ENCODE measurements around the gene H3-3A.
"Not testable (repeated sequence)": the region's sequence is repeated elsewhere in the genome, so short reads cannot be mapped to it uniquely, and the experiment has no call there.

Gene H3-3A

DNA sequence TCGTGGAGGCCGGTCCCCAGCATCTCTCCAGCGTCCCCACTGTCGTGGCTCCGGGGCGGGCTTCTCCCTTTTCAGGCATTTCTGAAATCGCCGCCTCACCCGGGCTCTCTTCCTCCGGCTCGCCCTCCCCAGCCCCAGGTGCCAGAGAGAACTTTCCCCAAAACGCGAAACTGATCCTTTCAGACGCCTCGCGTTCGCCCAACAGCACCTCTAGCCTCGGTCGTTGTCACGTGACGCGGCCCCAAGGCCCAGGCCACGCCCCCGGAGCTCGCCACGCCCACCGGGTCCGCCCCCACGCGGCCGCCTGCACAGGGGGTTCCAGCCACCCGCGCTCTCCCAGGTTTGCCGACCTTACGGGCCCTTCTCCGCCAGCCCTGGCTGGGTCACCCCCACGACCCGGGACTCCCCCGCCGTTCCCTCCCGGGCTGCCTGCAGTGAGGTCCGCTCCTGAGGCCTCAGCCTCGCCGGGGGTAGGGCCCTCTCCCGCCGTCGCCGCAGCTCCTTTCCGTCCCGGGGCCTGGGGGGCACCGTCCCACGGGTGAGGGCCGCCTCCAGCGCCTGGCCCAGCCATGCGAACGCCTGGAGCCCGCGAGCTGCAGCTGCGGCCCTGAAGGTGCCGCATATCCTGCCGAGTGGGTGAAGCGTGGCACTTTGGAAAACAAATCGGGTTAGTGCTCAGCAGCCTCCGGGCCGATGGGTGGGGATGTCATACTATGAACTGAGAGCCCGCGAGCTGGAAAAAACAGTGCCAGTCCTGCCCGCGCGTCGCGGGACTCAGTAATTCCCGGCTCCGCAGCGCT, 21.0 kb downstream of the H3-3A start:
- Histone ChIP-seq H3K4me1 (ENCODE audit: control insufficient read depth, insufficient read depth, low read length) (peaks cover 15% of the 10 kb centered on the region), H3K9ac (ENCODE audit: low read length in 2 of 2) (peak overlapping the region; percentile 55 to 67), H3K9me3 (ENCODE audit: control insufficient read depth in 2 of 2, low read length in 2 of 2) (no peaks in the 10 kb centered on the region), H3K27ac (ENCODE audit: low read length) (peak overlapping the region; percentile 46), H3K27me3 (ENCODE audit: control insufficient read depth in 1 of 2, insufficient read depth in 2 of 2, low read length in 2 of 2) (no peaks in the 10 kb centered on the region), H3K36me3 (ENCODE audit: control insufficient read depth in 2 of 2, insufficient read depth in 2 of 2, low read length in 2 of 2) (no peaks in the 10 kb centered on the region), H3K4me3 (ENCODE audit: low read length in 2 of 2) (peak overlapping the region; percentile 75 to 81)

DNA sequence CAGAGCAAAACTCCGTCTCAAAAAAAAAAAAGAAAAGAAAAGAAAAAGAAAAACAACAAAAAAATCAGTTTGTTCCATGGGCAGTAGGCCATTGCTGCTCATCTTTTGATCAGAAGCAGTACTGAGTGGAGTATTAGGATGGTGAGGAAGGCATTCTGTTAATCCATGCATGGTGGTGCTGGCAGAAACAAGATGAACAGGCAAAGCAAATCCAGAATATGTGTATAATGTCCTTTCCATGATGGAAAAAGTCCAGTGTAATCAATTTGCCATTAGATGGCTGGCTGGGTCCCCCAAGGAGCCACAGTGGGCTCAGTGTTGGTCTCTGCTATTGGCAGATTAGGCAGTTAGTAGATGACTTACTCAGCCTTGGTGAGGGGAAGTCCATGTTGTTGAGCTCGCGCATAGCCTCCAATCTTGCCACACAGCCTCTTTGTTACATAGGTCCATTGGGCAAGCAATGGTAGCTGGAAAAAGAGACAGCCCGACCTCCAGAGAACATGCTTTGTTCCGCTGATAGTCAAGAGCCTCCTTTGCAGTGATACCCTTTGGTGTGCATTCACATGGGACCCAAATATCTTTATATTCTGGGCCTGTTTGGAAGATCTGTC, 23.3 kb downstream of the H3-3A start:
- Histone ChIP-seq H3K4me1 (ENCODE audit: control insufficient read depth, insufficient read depth, low read length) (peaks cover 15% of the 10 kb centered on the region), H3K9ac (ENCODE audit: low read length in 2 of 2) (no peak overlapping the region), H3K4me3 (ENCODE audit: low read length in 2 of 2) (no peak overlapping the region), H3K27ac (ENCODE audit: low read length) (no peak overlapping the region), H3K9me3 (ENCODE audit: control insufficient read depth in 2 of 2, low read length in 2 of 2) (no peaks in the 10 kb centered on the region), H3K27me3 (ENCODE audit: control insufficient read depth in 1 of 2, insufficient read depth in 2 of 2, low read length in 2 of 2) (no peaks in the 10 kb centered on the region), H3K36me3 (ENCODE audit: control insufficient read depth in 2 of 2, insufficient read depth in 2 of 2, low read length in 2 of 2) (no peaks in the 10 kb centered on the region)

DNA sequence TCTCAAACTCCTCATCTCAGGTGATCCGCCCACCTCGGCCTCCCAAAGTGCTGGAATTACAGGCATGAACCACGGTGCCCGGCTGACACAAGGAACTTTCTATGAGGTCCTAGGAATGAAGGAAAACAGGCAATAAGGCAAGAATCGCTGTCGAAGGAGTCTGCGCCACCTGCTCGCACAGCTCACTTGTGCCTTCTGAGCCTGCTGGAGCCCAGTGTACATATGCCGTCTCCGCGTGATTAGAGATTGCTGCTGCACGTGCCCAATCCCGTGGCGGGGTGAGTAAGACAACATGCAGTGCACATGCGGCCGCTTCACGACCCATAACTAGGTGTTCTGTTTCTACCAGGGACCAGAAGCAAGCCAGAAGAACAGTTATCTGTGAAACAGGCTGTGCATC, 24.3 kb downstream of the H3-3A start:
- H3K4me3 ChIP-seq (ENCODE audit: low read length in 2 of 2), result no peak overlapping the region
- H3K4me1 ChIP-seq (ENCODE audit: control insufficient read depth, insufficient read depth, low read length), result peaks cover 15% of the 10 kb centered on the region
- no peaks in the 10 kb centered on the region for H3K27me3 ChIP-seq (ENCODE audit: control insufficient read depth in 1 of 2, insufficient read depth in 2 of 2, low read length in 2 of 2)
- H3K36me3 ChIP-seq (ENCODE audit: control insufficient read depth in 2 of 2, insufficient read depth in 2 of 2, low read length in 2 of 2), result no peaks in the 10 kb centered on the region
- no peak overlapping the region for H3K27ac ChIP-seq (ENCODE audit: low read length)
- no peak overlapping the region for H3K9ac ChIP-seq (ENCODE audit: low read length in 2 of 2)
- no peaks in the 10 kb centered on the region for H3K9me3 ChIP-seq (ENCODE audit: control insufficient read depth in 2 of 2, low read length in 2 of 2)

DNA sequence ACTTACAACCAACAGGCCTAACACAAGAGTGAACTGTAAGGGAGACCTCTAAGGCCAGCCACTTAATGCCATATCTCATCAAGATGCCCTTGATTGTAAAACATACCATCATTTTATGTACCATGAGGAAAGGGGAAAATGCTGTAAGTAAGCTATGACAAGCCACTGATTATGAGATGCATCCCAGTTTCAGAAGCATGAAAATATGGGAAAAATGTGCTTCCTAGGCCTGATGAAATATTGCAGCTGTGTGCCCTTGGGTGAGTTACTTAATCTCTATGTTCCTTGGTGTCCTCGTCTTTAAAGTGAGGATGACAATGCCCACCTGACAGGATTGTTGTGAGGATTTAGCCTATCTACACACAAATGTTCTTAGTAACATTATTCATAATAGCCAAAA, 28.9 kb downstream of the H3-3A start:
- no peak overlapping the region for H3K4me3 ChIP-seq (ENCODE audit: low read length in 2 of 2)
- H3K4me1 ChIP-seq (ENCODE audit: control insufficient read depth, insufficient read depth, low read length), result no peaks in the 10 kb centered on the region
- H3K9me3 ChIP-seq (ENCODE audit: control insufficient read depth in 2 of 2, low read length in 2 of 2), result no peaks in the 10 kb centered on the region
- H3K36me3 ChIP-seq (ENCODE audit: control insufficient read depth in 2 of 2, insufficient read depth in 2 of 2, low read length in 2 of 2), result no peaks in the 10 kb centered on the region
- peaks cover 0 to 2% of the 10 kb centered on the region in 2 donors for H3K27me3 ChIP-seq (ENCODE audit: control insufficient read depth in 1 of 2, insufficient read depth in 2 of 2, low read length in 2 of 2)
- H3K9ac ChIP-seq (ENCODE audit: low read length in 2 of 2), result no peak overlapping the region
- H3K27ac ChIP-seq (ENCODE audit: low read length), result no peak overlapping the region

DNA sequence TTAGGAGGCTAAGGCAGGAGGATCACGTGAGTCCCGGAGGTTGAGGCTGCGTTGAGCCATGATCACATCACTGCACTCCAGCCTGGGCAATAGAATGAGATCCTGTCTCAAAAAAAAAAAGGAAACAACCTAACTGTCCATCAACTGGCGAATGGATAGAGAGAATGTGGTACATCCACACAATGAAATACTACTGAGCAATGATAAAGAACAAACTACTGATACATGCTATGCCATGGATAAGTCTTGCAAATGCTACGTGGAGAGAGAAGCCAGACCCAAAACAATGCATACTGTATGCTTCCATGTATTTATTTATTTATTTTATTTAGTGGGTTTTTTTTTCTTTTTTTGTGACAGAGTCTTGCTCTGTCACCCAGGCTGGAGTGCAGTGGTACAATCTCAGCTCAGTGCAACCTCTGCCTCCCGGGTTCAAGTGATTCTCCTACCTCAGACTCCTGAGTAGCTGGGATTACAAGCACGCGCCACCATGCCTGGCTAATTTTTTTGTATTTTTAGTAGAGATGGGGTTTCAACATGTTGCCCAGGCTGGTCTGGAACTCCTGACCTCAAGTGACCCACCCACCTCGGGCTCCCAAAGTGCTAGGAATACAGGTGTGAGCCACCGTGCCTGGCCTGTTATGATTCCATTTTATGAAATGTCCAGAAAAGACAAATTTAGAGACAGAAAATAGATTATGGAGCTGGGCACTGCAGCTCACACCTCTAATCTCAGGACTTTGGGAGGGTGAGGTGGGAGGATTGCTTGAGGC, 29.7 kb downstream of the H3-3A start:
- not testable (repeated sequence) for H3K4me3 ChIP-seq (ENCODE audit: low read length in 2 of 2); H3K9ac ChIP-seq (ENCODE audit: low read length in 2 of 2); H3K9me3 ChIP-seq (ENCODE audit: control insufficient read depth in 2 of 2, low read length in 2 of 2); H3K27ac ChIP-seq (ENCODE audit: low read length); H3K4me1 ChIP-seq (ENCODE audit: control insufficient read depth, insufficient read depth, low read length); H3K27me3 ChIP-seq (ENCODE audit: control insufficient read depth in 1 of 2, insufficient read depth in 2 of 2, low read length in 2 of 2); H3K36me3 ChIP-seq (ENCODE audit: control insufficient read depth in 2 of 2, insufficient read depth in 2 of 2, low read length in 2 of 2)

- no peak overlapping the region for H3K27ac ChIP-seq (ENCODE audit: low read length)
- no peak overlapping the region for H3K9ac ChIP-seq (ENCODE audit: low read length in 2 of 2)
- H3K9me3 ChIP-seq (ENCODE audit: control insufficient read depth in 2 of 2, low read length in 2 of 2), result no peaks in the 10 kb centered on the region
- no peak overlapping the region for H3K4me3 ChIP-seq (ENCODE audit: low read length in 2 of 2)
- H3K27me3 ChIP-seq (ENCODE audit: control insufficient read depth in 1 of 2, insufficient read depth in 2 of 2, low read length in 2 of 2), result peaks cover 0 to 2% of the 10 kb centered on the region in 2 donors
- H3K4me1 ChIP-seq (ENCODE audit: control insufficient read depth, insufficient read depth, low read length), result no peaks in the 10 kb centered on the region
- no peaks in the 10 kb centered on the region for H3K36me3 ChIP-seq (ENCODE audit: control insufficient read depth in 2 of 2, insufficient read depth in 2 of 2, low read length in 2 of 2)
Measured at GRCh38 chr1:226092965-226093364, 30.4 kb downstream of the H3-3A start.

- Histone ChIP-seq H3K9me3 (ENCODE audit: control insufficient read depth in 2 of 2, low read length in 2 of 2) (no peaks in the 10 kb centered on the region), H3K27ac (ENCODE audit: low read length) (no peak overlapping the region), H3K4me1 (ENCODE audit: control insufficient read depth, insufficient read depth, low read length) (no peaks in the 10 kb centered on the region), H3K9ac (ENCODE audit: low read length in 2 of 2) (no peak overlapping the region), H3K36me3 (ENCODE audit: control insufficient read depth in 2 of 2, insufficient read depth in 2 of 2, low read length in 2 of 2) (no peaks in the 10 kb centered on the region), H3K4me3 (ENCODE audit: low read length in 2 of 2) (no peak overlapping the region), H3K27me3 (ENCODE audit: control insufficient read depth in 1 of 2, insufficient read depth in 2 of 2, low read length in 2 of 2) (peaks cover 0 to 2% of the 10 kb centered on the region in 2 donors)
Measured at GRCh38 chr1:226093621-226094020, 31.1 kb downstream of the H3-3A start.

DNA sequence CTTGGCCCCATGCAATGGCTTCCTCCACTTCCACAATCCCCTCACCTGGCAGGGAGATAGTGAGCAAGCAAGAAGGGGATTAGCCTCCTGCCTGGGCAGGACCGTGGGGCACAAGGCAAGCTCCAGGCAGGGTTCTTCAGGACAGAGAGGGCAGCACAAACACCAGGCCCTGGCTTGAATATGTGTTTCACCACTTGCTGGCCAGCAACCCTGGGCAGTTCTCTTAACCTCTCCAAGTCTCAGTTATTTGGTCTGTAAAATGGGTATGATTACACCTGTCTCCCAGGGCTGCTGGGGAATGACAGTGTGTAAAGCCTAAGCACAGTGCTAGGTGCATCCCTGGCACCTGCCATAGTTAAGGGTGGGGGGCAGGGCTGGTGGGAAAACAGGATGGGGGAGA, 31.9 kb downstream of the H3-3A start:
- Histone ChIP-seq H3K36me3 (ENCODE audit: control insufficient read depth in 2 of 2, insufficient read depth in 2 of 2, low read length in 2 of 2) (no peaks in the 10 kb centered on the region), H3K4me1 (ENCODE audit: control insufficient read depth, insufficient read depth, low read length) (no peaks in the 10 kb centered on the region), H3K27me3 (ENCODE audit: control insufficient read depth in 1 of 2, insufficient read depth in 2 of 2, low read length in 2 of 2) (peaks cover 0 to 2% of the 10 kb centered on the region in 2 donors), H3K4me3 (ENCODE audit: low read length in 2 of 2) (no peak overlapping the region), H3K9me3 (ENCODE audit: control insufficient read depth in 2 of 2, low read length in 2 of 2) (no peaks in the 10 kb centered on the region), H3K9ac (ENCODE audit: low read length in 2 of 2) (no peak overlapping the region), H3K27ac (ENCODE audit: low read length) (no peak overlapping the region)

- Histone ChIP-seq H3K4me3 (ENCODE audit: low read length in 2 of 2) (no peak overlapping the region), H3K27me3 (ENCODE audit: control insufficient read depth in 1 of 2, insufficient read depth in 2 of 2, low read length in 2 of 2) (peaks cover 0 to 2% of the 10 kb centered on the region in 2 donors), H3K4me1 (ENCODE audit: control insufficient read depth, insufficient read depth, low read length) (no peaks in the 10 kb centered on the region), H3K9me3 (ENCODE audit: control insufficient read depth in 2 of 2, low read length in 2 of 2) (no peaks in the 10 kb centered on the region), H3K36me3 (ENCODE audit: control insufficient read depth in 2 of 2, insufficient read depth in 2 of 2, low read length in 2 of 2) (no peaks in the 10 kb centered on the region), H3K27ac (ENCODE audit: low read length) (no peak overlapping the region), H3K9ac (ENCODE audit: low read length in 2 of 2) (no peak overlapping the region)
Measured at GRCh38 chr1:226095286-226095685, 32.8 kb downstream of the H3-3A start.

DNA sequence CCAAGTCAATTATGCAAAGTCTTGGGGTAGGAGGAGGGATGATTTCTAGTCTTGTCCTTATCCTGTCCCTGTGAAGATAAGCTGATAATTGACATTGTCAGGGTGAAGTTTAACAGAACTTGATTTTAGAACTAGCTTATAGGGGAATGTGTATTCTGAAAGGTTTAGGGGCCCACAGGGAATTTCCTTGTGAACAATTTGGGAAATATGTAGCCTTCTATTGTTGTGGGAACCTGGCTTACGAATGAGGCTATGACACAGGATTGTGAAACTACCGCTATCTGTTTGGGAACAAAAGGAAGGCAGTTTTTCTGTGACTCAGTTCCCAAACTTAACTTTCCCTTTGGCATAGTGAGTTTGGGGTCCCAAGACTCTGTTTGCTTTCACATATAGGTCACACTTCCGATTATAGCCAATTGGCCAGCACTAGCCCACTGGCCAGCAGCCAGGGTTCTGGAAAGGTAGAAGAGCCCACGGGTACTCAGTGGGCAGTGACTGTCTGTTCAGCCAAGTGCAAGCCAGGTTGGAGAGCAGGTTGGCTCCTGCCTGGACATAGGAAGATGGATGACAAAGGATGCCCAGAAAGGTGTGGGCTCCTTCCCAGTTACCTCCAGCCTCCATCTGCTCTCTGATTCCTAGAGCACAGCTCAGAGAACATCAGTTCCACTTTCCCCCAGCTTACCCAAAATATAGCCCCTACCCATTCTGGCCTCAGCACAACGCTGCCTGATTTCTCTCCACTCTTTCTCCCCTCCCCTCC, 35.5 kb downstream of the H3-3A start:
- peaks cover 0 to 2% of the 10 kb centered on the region in 2 donors for H3K27me3 ChIP-seq (ENCODE audit: control insufficient read depth in 1 of 2, insufficient read depth in 2 of 2, low read length in 2 of 2)

More for the DNA sequence above, 35.5 kb downstream of the H3-3A start:
- Histone ChIP-seq H3K27ac (ENCODE audit: low read length) (no peak overlapping the region), H3K4me3 (ENCODE audit: low read length in 2 of 2) (no peak overlapping the region), H3K9ac (ENCODE audit: low read length in 2 of 2) (no peak overlapping the region), H3K36me3 (ENCODE audit: control insufficient read depth in 2 of 2, insufficient read depth in 2 of 2, low read length in 2 of 2) (no peaks in the 10 kb centered on the region), H3K4me1 (ENCODE audit: control insufficient read depth, insufficient read depth, low read length) (peaks cover 6% of the 10 kb centered on the region), H3K9me3 (ENCODE audit: control insufficient read depth in 2 of 2, low read length in 2 of 2) (no peaks in the 10 kb centered on the region)

Measured in stomach smooth muscle (tissue), 2 donors.